GM12801 (cell line): ENCODE measurements around the gene TMEM190.
"Not testable (repeated sequence)": the region's sequence is repeated elsewhere in the genome, so short reads cannot be mapped to it uniquely, and the experiment has no call there.

Experiments
- CTCF ChIP-seq: IDR thresholded peaks from one replicate; pipeline ENCODE4 v1.5.1; 2011; ENCODE audit warnings: control low read depth; ENCODE audit not compliant: insufficient read length; ENCODE audit errors: extremely low read depth

The TMEM190 gene

GRCh38 chr19:55406826-55407549, 30.4 kb downstream of the TMEM190 start:
- no peak for TF ChIP-seq CTCF

- TF ChIP-seq CTCF: not testable (repeated sequence)
These were observed 30.8 kb downstream of the TMEM190 start, which contains the start of gene UBE2S for GRCh38 chr19:55407550-55407799. UBE2S (minus strand) TSS chr19:55407788; CDS start chr19:55407589, 199 bp downstream.

- no peak for TF ChIP-seq CTCF
These were observed 31.3 kb downstream of the TMEM190 start for GRCh38 chr19:55407800-55408532.

- no peak for TF ChIP-seq CTCF
These were observed 31.9 kb downstream of the TMEM190 start for GRCh38 chr19:55408533-55408872.

GRCh38 chr19:55410168-55410567, 33.5 kb downstream of the TMEM190 start:
- no peak for TF ChIP-seq CTCF

- no peak for TF ChIP-seq CTCF
These were observed 41.6 kb downstream of the TMEM190 start for GRCh38 chr19:55418185-55418584.

- no peak for TF ChIP-seq CTCF
These were observed 42.5 kb downstream of the TMEM190 start for GRCh38 chr19:55419103-55419502.
